IPS-15b (cell line): ENCODE measurements around the gene AKAP1.

Source experiments
- H3K27me3 ChIP-seq: one replicate; pipeline ENCODE4 v1.6.1; 2013; ENCODE audit warnings: low read length; ENCODE audit not compliant: control insufficient read depth, insufficient read depth
- H3K36me3 ChIP-seq: one replicate; pipeline ENCODE4 v1.6.1; 2013; ENCODE audit warnings: low read length; ENCODE audit not compliant: control insufficient read depth, insufficient read depth
- H3K4me1 ChIP-seq: one replicate; pipeline ENCODE4 v1.6.1; 2013; ENCODE audit warnings: mild to moderate bottlenecking, low read length; ENCODE audit not compliant: control insufficient read depth, insufficient read depth
- H3K4me3 ChIP-seq: one replicate; pipeline ENCODE4 v1.5.1; 2013; ENCODE audit warnings: low read depth, low read length
- H3K9ac ChIP-seq: one replicate; pipeline ENCODE4 v1.6.1; 2013; ENCODE audit warnings: low read depth, mild to moderate bottlenecking, low read length
- H3K9me3 ChIP-seq: one replicate; pipeline ENCODE4 v1.6.1; 2013; ENCODE audit warnings: mild to moderate bottlenecking, low read length; ENCODE audit not compliant: control insufficient read depth, insufficient read depth

The AKAP1 gene

DNA sequence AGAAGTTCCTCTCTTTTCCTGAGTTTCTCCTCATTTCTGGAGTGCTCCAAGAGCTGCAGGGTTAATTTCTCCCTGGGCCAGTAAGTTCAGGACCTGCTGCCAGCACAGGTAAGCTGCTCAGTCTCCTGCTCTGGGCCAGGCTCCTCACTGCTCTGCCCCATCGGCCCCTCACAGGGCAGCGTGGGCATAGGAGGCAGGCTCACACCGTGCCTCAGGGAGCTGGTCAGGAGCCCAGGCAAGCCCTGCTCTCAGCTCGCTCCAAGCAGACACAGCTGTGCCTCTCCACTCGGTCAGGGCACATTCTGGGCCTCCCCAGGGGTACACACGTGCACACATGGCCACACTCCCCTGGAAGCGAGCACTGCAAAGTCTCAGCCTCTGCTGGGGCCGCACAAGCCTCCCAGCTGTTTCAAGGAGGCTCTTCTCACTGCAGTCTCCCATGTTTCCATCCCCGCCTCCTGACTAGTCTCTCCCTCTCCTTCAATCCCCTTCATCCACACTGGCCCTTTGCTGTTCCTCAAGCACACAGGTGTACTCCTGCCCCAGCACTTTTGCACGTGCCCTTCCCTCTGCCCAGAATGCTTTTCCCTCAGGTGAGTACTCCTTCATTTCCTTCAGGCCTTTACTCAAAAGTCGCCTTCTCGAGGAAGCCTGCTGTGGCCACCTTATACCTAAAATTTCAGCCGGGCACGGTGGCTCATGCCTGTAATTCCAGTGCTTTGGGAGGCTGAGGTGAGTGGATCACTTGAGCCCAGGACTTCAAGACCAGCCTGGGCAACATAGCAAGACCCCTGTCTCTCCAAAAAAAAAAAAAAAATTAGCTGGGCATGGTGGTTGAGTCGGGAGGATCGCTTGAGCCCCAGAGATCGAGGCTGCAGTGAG lies 53.2 kb downstream of the AKAP1 start:
- H3K4me1 ChIP-seq = peaks cover 8% of the 10 kb centered on the region
- H3K4me3 ChIP-seq = no peak overlapping the region
- H3K9ac ChIP-seq = no peak overlapping the region
- H3K27me3 ChIP-seq = no peaks in the 10 kb centered on the region
- no peaks in the 10 kb centered on the region for H3K36me3 ChIP-seq
- H3K9me3 ChIP-seq = no peaks in the 10 kb centered on the region

DNA sequence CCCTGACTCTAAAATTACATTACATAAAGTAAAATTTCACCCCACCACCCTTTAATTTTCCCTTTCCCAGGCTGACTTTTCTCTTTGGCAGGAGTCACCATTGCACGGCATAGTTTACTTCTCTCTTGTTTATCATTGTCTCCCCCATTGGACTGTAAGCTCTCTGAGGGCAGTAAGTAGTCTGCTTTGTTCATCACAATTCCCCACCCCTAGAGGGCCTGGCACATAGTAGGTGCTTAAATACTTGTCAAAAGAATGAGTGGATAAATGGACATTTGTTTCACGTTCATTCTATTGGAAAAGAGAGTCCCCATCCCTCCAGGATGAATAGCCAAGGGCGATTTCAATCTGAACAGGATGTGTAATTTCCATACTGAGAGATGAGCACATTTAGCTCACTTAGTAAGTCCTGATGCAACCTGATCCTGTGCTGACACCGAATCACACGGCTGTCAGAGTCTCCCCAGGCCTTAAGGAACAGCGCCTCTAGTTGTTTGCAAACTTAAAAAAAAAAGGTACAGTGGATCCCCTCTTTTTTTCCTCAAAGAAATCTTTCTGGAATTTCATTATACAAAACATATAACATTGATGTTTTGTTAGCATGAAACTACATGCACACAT lies 54.0 kb downstream of the AKAP1 start:
- Histone ChIP-seq H3K27me3 (no peaks in the 10 kb centered on the region), H3K4me3 (no peak overlapping the region), H3K4me1 (peaks cover 4% of the 10 kb centered on the region), H3K9me3 (no peaks in the 10 kb centered on the region), H3K36me3 (no peaks in the 10 kb centered on the region), H3K9ac (no peak overlapping the region)

DNA sequence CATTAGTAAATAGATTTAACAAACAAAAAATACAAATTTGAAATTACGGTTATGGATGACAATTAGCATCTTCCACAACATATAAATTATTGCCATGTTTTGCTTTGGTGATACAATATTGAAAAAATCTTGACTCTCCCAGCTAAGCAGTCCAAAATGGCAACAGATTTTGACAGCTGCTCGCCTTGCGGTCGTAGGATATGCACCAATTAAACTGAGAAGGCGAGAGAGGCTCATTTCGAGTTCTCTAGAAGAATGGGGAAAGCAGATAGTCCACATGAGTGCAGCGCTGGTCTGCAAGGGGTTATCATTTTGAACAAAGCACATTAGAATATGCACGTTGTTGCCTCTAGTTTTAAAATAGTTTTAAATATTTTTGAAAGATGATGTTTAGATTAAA lies 55.3 kb downstream of the AKAP1 start:
- Histone ChIP-seq H3K9ac (no peak overlapping the region), H3K36me3 (no peaks in the 10 kb centered on the region), H3K4me1 (peaks cover 9% of the 10 kb centered on the region), H3K9me3 (no peaks in the 10 kb centered on the region), H3K27me3 (no peaks in the 10 kb centered on the region), H3K4me3 (no peak overlapping the region)

DNA sequence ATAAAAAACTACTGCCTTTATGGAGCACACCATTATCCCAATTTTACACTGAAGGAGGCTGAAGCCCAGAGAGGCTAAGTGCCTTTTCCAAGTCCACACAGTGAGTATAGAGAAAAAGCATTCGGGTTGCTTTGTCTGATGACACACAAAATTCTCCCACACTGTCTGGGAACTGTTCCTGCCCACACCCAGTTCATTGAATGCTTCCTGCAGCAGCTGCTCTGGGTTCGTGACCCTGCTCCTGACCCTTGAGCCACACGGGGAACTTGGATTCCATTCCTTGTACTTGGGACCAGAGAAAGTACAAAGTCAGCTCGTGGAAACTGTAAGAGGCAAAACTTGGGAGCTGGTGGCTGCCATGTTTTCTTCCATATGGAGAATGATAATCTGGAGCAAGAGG lies 57.9 kb downstream of the AKAP1 start:
- peaks cover 6% of the 10 kb centered on the region for H3K4me1 ChIP-seq
- no peak overlapping the region for H3K9ac ChIP-seq
- no peaks in the 10 kb centered on the region for H3K9me3 ChIP-seq
- no peak overlapping the region for H3K4me3 ChIP-seq
- H3K27me3 ChIP-seq = no peaks in the 10 kb centered on the region
- H3K36me3 ChIP-seq = no peaks in the 10 kb centered on the region

DNA sequence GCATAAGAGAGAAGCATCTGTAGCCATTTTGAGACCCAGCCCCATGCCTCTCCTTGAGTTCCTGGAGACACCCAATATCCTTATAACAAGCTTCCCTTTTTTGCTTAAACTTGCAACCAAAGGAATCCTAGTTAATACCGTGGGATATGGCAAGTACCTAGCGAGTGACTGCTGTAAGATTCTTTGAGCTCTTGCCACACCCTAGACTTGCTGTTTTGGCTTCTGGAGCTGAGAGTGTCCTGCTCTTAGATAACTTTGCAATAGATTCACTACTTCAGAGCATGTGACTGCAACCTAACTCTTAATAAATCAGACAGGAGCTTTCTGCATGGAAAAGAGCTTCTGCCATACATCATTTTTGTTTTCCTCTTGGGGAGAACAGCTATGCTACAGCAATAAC lies 58.3 kb downstream of the AKAP1 start:
- peaks cover 6% of the 10 kb centered on the region for H3K4me1 ChIP-seq
- no peak overlapping the region for H3K9ac ChIP-seq
- no peaks in the 10 kb centered on the region for H3K36me3 ChIP-seq
- no peak overlapping the region for H3K4me3 ChIP-seq
- H3K9me3 ChIP-seq = no peaks in the 10 kb centered on the region
- H3K27me3 ChIP-seq = no peaks in the 10 kb centered on the region

DNA sequence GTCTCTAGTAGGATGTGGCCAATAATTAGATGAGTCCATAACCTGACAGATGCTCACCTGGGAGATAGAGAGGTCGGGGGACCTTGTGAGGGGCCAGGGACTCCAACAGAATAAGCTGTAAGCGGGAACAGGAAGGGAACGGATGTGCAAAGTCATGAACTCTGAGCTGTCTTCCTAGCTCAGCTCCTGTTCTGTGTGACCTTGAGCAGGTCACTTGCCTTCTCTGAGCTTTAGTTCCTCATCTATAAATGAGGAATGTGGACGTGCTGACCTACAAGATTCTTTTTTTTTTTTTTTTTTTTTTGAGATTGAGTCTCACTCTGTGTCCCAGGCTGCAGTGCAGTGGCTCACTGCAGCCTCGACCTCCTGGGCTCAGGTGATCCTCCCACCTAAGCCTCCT lies 58.9 kb downstream of the AKAP1 start:
- Histone ChIP-seq H3K4me3 (no peak overlapping the region), H3K9me3 (peaks cover 4% of the 10 kb centered on the region), H3K27me3 (no peaks in the 10 kb centered on the region), H3K9ac (no peak overlapping the region), H3K4me1 (peaks cover 6% of the 10 kb centered on the region), H3K36me3 (no peaks in the 10 kb centered on the region)

DNA sequence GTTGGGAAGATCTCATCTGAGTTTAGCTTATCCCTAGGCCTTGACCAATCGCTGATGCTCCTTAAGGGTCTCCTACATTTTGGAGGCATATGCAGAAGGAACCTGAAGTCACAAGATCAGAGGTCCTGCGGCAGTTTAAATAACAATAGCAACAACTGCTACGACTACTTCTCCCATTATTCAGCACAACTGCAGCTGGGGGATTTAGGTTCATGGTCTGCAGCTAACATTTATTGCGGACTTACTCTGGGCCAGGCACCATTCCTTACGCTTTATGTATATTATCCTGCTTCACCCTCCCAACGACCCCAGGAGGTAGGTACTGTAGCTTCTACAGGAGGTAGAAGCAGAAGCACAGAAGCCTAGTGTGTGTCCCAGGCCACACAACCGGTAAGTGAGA lies 59.5 kb downstream of the AKAP1 start:
- H3K27me3 ChIP-seq = no peaks in the 10 kb centered on the region
- H3K4me1 ChIP-seq = peaks cover 6% of the 10 kb centered on the region
- no peaks in the 10 kb centered on the region for H3K36me3 ChIP-seq
- peaks cover 4% of the 10 kb centered on the region for H3K9me3 ChIP-seq
- no peak overlapping the region for H3K4me3 ChIP-seq
- H3K9ac ChIP-seq = no peak overlapping the region

DNA sequence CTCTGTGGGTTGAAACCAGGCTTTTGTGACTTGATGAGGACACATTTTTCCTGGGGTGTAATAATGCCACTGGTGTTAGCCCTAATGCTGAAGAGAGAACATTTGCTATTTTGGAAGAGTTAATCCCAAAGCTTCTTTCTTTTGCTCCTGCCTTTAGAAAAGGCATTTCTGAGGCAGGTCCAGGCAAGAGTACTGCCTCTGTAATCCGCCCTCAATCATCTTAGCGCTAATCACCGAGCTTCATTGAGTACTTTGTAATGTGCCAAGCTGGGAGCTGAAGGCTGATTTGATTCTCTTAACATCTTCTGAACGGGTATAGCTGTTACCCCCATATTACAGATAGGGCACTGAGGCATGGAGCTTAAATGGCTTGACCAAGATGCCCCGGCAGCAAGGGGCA lies 60.3 kb downstream of the AKAP1 start:
- Histone ChIP-seq H3K9me3 (peaks cover 4% of the 10 kb centered on the region), H3K9ac (no peak overlapping the region), H3K36me3 (no peaks in the 10 kb centered on the region), H3K4me1 (peaks cover 6% of the 10 kb centered on the region), H3K4me3 (no peak overlapping the region), H3K27me3 (no peaks in the 10 kb centered on the region)

DNA sequence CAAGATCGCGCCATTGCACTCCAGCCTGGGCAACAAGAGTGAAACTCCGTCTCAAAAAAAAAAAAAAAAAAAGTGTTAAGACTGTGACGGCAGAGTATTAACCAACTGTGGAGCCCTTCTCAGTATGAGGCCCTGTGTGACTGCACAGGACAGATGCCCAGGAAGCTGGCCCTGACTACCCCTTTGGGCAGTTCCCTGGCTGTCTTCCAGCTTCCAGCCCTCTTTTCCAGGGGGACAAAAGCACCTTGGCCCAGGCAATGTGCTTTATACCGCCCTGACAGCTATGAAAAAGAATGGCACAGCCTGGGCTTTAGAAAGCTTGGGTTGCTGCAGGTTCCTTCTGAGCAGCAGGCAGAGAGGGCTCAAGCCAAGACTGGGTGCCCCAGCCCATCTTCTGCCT lies 61.2 kb downstream of the AKAP1 start:
- Histone ChIP-seq H3K27me3 (no peaks in the 10 kb centered on the region), H3K4me3 (no peak overlapping the region), H3K4me1 (peaks cover 6% of the 10 kb centered on the region), H3K9me3 (peaks cover 4% of the 10 kb centered on the region), H3K9ac (no peak overlapping the region), H3K36me3 (no peaks in the 10 kb centered on the region)

DNA sequence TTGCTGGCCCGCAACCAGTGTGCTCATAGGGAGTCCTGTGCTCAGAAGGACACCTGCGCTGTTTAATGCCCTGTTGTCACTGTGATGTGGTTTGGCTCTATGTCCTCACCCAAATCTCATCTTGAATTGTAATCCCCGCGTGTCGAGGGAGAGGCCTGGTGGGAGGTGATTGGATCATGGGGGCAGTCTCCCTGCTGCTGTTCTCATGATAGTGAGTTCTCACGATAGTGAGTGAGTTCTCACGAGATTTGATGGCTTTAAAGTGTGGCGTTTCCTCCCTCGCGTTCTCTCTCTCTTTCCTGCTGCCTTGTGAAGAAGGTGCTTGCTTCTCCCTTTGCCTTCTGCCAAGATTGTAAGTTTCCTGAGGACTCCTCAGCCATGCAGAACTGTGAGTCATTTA lies 66.8 kb downstream of the AKAP1 start:
- Histone ChIP-seq H3K36me3 (no peaks in the 10 kb centered on the region), H3K27me3 (no peaks in the 10 kb centered on the region), H3K9me3 (peaks cover 4% of the 10 kb centered on the region), H3K4me3 (no peak overlapping the region), H3K4me1 (no peaks in the 10 kb centered on the region), H3K9ac (no peak overlapping the region)

DNA sequence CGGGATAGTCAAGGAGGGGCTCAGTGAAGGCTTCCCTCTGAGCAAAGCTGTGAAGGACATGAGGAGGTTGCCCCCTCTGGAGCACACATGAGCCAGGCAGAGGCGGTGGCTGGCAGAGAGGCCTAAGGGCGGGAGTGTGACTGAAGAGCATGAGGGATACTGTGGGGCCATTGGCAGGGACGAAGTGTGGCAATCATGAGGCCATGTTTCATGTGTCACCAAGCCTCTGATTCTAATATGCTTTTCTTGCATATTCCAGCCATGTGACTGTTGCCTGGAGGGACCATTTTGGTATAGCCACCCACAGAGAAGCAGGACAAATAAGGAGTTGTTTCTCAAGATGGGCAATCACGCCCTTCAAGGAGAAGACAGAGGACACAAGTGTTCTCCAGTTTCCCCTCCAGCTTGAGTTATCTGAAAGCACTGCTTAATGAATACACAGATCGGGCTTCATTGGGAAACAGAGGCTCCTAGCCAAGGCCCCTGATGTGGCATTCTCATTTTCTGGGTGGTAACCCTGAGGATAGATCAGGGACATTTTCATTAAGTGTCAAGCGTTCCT lies 68.0 kb downstream of the AKAP1 start:
- Histone ChIP-seq H3K9ac (no peak overlapping the region), H3K4me3 (no peak overlapping the region), H3K36me3 (no peaks in the 10 kb centered on the region), H3K27me3 (no peaks in the 10 kb centered on the region), H3K4me1 (no peaks in the 10 kb centered on the region), H3K9me3 (peaks cover 4% of the 10 kb centered on the region)

DNA sequence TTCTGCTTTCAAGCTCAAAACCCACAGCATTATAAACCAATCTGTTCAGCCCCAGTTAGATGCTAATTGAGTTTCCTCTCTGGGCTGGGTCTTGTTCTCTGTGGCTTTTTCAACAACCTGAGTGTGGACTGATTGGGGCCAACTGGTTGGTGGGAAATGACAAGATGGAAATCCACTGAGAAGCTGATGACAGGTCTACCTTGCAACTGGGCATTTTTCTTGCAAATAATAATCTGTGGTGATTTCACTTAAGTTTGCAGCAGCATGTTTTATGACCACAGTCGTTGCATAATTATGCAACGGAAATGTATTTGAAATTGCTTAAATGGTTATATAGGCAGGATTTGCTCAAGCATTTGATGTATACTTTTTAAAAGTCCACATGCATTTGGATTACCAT lies 69.9 kb downstream of the AKAP1 start:
- Histone ChIP-seq H3K36me3 (no peaks in the 10 kb centered on the region), H3K4me1 (no peaks in the 10 kb centered on the region), H3K9ac (no peak overlapping the region), H3K27me3 (no peaks in the 10 kb centered on the region), H3K4me3 (no peak overlapping the region), H3K9me3 (no peaks in the 10 kb centered on the region)
